DOHH2 (cell line): ENCODE data around the gene GPHN.
"Not testable (repeated sequence)": the region's sequence is repeated elsewhere in the genome, so short reads cannot be mapped to it uniquely, and the experiment has no call there.

Source experiments
- H3F3A ChIP-seq: fragments of 200-600 bp; sonication (generic), shearing (Covaris generic); 2 replicates; pipeline ENCODE4 v1.6.0; 2016; ENCODE audit warnings: antibody characterized with exemption, mild to moderate bottlenecking; ENCODE audit not compliant: control insufficient read depth, insufficient read depth
- H3K27ac ChIP-seq: fragments of 200-600 bp; sonication (generic); 2 replicates; pipeline ENCODE4 v1.5.1; 2014; ENCODE audit warnings: low read depth, mild to moderate bottlenecking, low read length, moderate library complexity
- H3K27me3 ChIP-seq: fragments of 200-600 bp; sonication (generic); 2 replicates; pipeline ENCODE4 v1.6.1; 2014; ENCODE audit warnings: mild to moderate bottlenecking, low read length, mixed read lengths; ENCODE audit not compliant: control insufficient read depth
- H3K36me3 ChIP-seq: fragments of 200-600 bp; sonication (generic); 2 replicates; pipeline ENCODE4 v1.6.1; 2014; ENCODE audit warnings: mild to moderate bottlenecking, low read length, moderate library complexity, mixed read lengths; ENCODE audit not compliant: control insufficient read depth
- H3K4me1 ChIP-seq: fragments of 200-600 bp; sonication (generic); 2 replicates; pipeline ENCODE4 v1.6.1; 2014; ENCODE audit warnings: mild to moderate bottlenecking, low read length, mixed read lengths; ENCODE audit not compliant: control insufficient read depth
- H3K4me2 ChIP-seq: fragments of 200-600 bp; sonication (generic); 2 replicates; pipeline ENCODE4 v1.6.0; 2014; ENCODE audit warnings: mild to moderate bottlenecking, low read length, moderate library complexity
- H3K4me3 ChIP-seq: fragments of 200-600 bp; sonication (generic); 2 replicates; pipeline ENCODE4 v1.5.1; 2014; ENCODE audit warnings: mild to moderate bottlenecking, low read length, mixed read lengths
- H3K79me2 ChIP-seq: fragments of 200-600 bp; sonication (generic); 2 replicates; pipeline ENCODE4 v1.6.1; 2014; ENCODE audit warnings: mild to moderate bottlenecking, low read length, mixed read lengths; ENCODE audit not compliant: control insufficient read depth
- H3K9me2 ChIP-seq: fragments of 200-600 bp; sonication (generic); replicated peaks from 2 replicates; pipeline ENCODE4 v1.6.1; 2014; ENCODE audit warnings: mild to moderate bottlenecking, low read length, mixed read lengths; ENCODE audit not compliant: control insufficient read depth
- H3K9me3 ChIP-seq: fragments of 200-600 bp; sonication (generic); 2 replicates; pipeline ENCODE4 v1.6.1; 2014; ENCODE audit warnings: antibody characterized with exemption, low read length, mixed read lengths; ENCODE audit not compliant: control insufficient read depth, insufficient read depth
- H4K20me1 ChIP-seq: fragments of 200-600 bp; sonication (generic); 2 replicates; pipeline ENCODE4 v1.6.0; 2014; ENCODE audit warnings: low read depth, mild to moderate bottlenecking, antibody characterized with exemption, low read length, moderate library complexity; ENCODE audit not compliant: control insufficient read depth, insufficient read depth
- EZH2phosphoT487 ChIP-seq: fragments of 200-600 bp; sonication (generic); IDR thresholded peaks from 2 replicates; pipeline ENCODE4 v1.6.1; 2017; ENCODE audit warnings: borderline replicate concordance, mild to moderate bottlenecking, antibody characterized with exemption, low read length, moderate library complexity, mixed read lengths
- TF ChIP-seq, protein P1 (sequence below): fragments of 200-600 bp; sonication (generic); IDR thresholded peaks from one replicate; pipeline ENCODE4 v1.5.1; 2014; ENCODE audit warnings: antibody characterized with exemption, mild to moderate bottlenecking, low read depth, low read length; ENCODE audit not compliant: poor library complexity, severe bottlenecking

The GPHN gene

DNA sequence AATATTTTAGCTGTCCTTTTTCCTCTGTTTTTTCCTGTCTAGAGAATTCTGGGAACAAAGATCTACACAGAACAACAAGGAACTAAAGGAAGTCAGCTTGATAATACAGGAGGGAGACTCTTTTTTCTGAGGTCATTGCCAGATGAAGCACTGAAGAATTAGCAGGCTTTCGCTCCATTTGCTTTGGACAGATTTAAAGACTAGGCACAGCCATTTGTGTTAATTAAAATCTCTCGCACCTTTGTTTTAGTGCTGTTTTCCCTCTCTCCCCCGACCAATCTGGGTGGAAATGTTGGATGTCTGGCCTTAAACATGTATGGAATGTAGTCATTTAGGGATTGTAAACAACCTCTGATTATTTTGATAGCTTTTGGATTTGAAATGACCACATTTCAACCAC is 9.6 kb upstream of the GPHN start:
- Histone ChIP-seq H4K20me1 (no peaks in the 10 kb centered on the region), H3K9me2 (no peaks in the 10 kb centered on the region), H3K4me1 (peaks cover 13% of the 10 kb centered on the region), H3K79me2 (no peaks in the 10 kb centered on the region), H3K36me3 (no peaks in the 10 kb centered on the region), H3K27ac (no peak overlapping the region), H3F3A (no peaks in the 10 kb centered on the region), H3K4me3 (no peak overlapping the region), H3K9me3 (no peaks in the 10 kb centered on the region), H3K27me3 (no peaks in the 10 kb centered on the region), H3K4me2 (no peak overlapping the region)
- no peak for TF ChIP-seq EZH2phosphoT487
- TF ChIP-seq, protein P1, sequence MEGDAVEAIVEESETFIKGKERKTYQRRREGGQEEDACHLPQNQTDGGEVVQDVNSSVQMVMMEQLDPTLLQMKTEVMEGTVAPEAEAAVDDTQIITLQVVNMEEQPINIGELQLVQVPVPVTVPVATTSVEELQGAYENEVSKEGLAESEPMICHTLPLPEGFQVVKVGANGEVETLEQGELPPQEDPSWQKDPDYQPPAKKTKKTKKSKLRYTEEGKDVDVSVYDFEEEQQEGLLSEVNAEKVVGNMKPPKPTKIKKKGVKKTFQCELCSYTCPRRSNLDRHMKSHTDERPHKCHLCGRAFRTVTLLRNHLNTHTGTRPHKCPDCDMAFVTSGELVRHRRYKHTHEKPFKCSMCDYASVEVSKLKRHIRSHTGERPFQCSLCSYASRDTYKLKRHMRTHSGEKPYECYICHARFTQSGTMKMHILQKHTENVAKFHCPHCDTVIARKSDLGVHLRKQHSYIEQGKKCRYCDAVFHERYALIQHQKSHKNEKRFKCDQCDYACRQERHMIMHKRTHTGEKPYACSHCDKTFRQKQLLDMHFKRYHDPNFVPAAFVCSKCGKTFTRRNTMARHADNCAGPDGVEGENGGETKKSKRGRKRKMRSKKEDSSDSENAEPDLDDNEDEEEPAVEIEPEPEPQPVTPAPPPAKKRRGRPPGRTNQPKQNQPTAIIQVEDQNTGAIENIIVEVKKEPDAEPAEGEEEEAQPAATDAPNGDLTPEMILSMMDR, result no peak

DNA sequence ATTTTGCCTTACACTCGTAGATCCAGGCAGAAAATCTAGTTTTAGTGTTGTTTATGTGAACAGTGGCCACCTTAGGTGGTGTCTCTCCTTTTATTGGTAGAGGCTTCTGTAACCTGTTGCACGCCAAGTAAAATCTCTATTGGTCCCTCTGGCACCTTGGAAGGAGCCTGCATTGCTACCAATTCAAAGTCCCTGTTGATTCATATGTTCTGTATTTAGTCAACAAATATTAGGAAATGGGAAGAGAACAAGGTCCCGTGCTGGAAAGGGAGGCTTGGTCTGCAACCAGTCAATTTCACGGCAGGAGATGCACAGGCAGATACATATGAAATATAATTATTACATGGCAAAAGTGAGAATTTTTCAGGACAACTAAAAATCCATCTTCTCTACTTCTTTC is 6.4 kb upstream of the GPHN start:
- TF ChIP-seq, protein P1, result no peak
- no peak for TF ChIP-seq EZH2phosphoT487

DNA sequence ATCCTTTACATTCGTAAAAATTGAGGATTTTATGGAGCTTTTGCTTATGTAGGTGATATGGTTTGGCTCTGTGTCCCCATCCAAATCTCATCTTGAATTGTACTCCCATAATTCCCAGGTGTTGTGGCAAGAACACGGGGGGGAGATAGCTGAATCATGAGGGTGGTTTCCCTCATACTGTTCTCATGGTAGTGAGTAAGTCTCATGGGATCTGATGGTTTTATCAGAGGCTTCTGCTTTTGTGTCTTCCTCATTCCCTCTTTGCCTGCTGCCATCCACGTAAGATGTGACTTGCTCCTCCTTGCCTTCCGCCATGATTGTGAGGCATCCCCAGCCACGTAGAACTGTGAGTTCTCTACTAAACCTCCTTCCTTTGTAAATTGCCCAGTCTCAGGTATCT is 5.1 kb upstream of the GPHN start:
- H3K4me3 ChIP-seq, H3K36me3 ChIP-seq, H3K27ac ChIP-seq, H3K27me3 ChIP-seq, H3F3A ChIP-seq, H3K9me2 ChIP-seq, H4K20me1 ChIP-seq, H3K4me2 ChIP-seq, H3K9me3 ChIP-seq: not testable (repeated sequence)
- Histone ChIP-seq H3K4me1 (peaks cover 10% of the 10 kb centered on the region), H3K79me2 (peaks cover 12% of the 10 kb centered on the region)

More for the DNA sequence above, 6.4 kb upstream of the GPHN start:
- no peaks in the 10 kb centered on the region for H3K9me2 ChIP-seq
- H3F3A ChIP-seq, result 0 out of 2 replicates have a peak, but pooled peaks cover 2% of the 10 kb centered on the region
- no peaks in the 10 kb centered on the region for H3K27me3 ChIP-seq
- no peak overlapping the region for H3K4me2 ChIP-seq
- no peaks in the 10 kb centered on the region for H4K20me1 ChIP-seq
- no peak overlapping the region for H3K27ac ChIP-seq
- peaks cover 4% of the 10 kb centered on the region; the same call in 1 of the 2 replicates for H3K36me3 ChIP-seq
- H3K79me2 ChIP-seq, result peaks cover 5% of the 10 kb centered on the region
- no peaks in the 10 kb centered on the region for H3K9me3 ChIP-seq
- H3K4me3 ChIP-seq, result no peak overlapping the region
- H3K4me1 ChIP-seq, result peaks cover 17% of the 10 kb centered on the region

DNA sequence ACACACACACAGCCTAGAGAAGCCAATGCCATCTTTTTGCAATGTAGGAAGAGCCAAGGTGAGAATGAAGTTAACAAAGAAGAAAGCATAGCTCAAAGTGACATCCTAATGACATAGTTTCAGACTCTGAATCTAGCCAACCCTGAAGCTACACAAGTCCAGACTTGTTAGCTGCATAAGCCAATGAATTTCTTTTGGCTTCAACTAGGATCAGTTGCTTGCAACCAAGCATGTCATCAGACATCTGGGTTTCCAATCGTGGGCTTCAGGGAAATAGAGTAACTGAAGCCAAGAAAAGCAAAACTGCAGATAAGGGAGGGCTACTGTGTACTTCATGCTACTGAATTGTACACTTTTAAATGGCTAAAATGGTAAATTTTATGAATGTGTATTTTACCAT is 4.4 kb upstream of the GPHN start:
- TF ChIP-seq EZH2phosphoT487, result no peak
- TF ChIP-seq, protein P1, result no peak
- no peak overlapping the region for H3K4me3 ChIP-seq
- no peak overlapping the region for H3K4me2 ChIP-seq
- H3K36me3 ChIP-seq, result peaks cover 8% of the 10 kb centered on the region; the same call in 1 of the 2 replicates
- H3K9me3 ChIP-seq, result no peaks in the 10 kb centered on the region
- H3K27ac ChIP-seq, result no peak overlapping the region
- no peaks in the 10 kb centered on the region for H3K27me3 ChIP-seq
- H4K20me1 ChIP-seq, result no peaks in the 10 kb centered on the region
- H3F3A ChIP-seq, result 0 out of 2 replicates have a peak, but pooled peaks cover 2% of the 10 kb centered on the region
- H3K4me1 ChIP-seq, result peaks cover 10% of the 10 kb centered on the region
- H3K9me2 ChIP-seq, result no peaks in the 10 kb centered on the region
- H3K79me2 ChIP-seq, result peaks cover 17% of the 10 kb centered on the region
